Measurements from ENCODE around the gene GPR183.

The GPR183 gene

DNA sequence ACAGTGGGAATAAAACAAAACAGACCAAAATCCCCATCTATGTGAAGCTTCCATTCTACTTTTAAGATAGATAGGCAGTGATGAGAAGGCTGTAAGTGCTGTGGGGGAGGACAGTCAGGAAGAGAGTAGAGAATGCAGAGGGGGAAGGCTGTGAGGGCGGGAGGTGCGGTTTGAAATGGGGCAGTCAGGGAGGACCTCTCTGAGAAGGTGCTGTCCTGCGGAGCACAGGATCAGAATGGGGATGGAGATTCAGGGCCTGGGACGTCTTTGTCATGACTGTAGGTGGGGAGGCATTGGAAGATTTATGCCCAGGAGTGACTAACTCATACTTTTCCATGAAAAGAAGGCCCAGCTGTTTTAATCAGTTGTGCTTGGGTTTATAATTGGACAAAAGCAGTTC, 3.9 kb upstream of the GPR183 start:
- DNase-seq = no peak

- DNase-seq = no peak
These were observed 3.3 kb upstream of the GPR183 start for GRCh38 chr13:99310382-99311031.

- DNase-seq = no peak
These were observed 1.4 kb upstream of the GPR183 start for GRCh38 chr13:99308471-99309087.

DNA sequence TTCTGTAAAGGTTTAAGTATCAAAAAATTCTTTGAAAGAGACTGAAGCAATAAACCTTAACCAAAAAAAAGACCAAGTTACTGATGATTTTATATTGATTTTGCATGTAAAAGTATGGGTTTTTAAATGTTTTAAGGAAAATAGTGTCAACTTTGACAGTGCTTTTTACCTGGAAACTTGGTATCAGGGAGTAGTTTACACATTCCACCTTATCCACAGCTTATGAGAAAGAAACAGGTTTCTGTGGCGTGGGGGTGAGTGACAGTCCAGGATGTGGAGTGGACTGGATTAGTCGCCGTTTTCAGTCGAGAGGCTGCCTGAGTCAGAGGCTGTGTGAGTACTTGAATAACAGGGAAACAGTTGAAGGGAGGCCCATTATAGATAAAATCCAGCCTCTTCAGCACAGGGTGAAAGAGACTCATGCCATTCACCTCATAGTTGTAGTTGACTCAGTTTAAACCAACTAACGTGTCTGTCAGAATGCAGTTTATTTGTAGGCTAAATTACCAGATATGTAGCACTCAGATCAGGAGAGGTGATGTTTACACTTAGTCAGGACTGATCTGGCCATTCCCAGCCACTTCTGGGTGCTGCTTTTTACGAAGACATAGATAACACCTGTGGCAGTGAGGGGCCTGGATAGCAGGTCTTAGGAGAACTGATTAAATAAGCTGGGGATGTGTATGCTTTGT, 595 bp upstream of the GPR183 start:
- peak in 1 of 2 experiments; percentile 16 for DNase-seq

- no peak for DNase-seq
These were observed 1.6 kb downstream of the GPR183 start for GRCh38 chr13:99305566-99305965.

DNA sequence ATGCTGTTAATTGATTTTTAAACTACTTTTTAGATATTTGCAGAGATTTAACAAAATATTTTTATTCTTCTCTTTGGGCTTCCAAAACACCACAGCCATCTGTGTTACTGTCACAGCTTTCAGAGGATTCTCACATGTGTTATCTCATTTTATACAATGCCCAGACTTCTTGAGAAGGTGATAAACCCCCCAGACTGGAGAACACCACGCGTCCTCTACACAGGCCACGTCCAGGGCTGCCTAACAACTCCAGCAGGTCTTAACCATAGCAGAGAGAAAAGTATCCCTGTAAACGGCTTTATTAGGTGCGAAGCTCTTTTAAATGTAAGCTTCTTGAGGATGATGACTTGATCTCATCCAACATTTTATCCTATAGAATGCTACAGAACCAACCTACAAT, 2.0 kb downstream of the GPR183 start:
- no peak for DNase-seq

- no peak for DNase-seq
These were observed 2.7 kb downstream of the GPR183 start for GRCh38 chr13:99304541-99304940.

DNA sequence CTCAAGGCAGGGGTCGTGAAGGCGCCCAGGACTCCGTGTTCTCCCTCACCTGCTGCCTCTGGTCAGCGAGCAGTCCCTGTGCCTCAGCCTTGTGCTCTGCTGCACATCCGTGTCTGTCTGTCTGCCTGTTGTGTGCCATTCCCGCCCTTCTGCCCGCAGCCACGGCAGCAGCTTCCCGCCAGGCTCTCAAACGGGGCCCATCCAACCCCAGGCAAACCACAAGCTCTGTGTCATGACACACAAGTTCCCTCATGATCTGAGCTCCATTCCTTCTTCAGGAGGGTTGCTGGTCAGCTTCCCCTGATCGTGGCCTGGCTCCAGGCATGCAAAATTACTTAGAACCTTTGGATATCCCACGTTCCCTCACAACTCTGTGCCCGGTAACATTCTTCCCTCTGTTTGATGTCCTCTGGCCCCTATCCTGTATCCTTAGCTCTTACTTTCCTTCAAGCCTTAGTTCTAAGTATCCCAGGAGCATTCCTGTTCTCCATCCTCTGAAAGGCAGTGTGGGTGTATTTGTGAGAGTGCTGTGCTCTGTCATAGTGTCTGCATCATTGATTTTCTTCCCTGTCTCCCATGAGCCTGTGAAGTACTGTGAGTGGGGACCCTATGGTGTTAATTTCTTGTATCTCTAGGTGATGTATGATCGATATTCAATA, 3.2 kb downstream of the GPR183 start:
- no peak for DNase-seq

DNA sequence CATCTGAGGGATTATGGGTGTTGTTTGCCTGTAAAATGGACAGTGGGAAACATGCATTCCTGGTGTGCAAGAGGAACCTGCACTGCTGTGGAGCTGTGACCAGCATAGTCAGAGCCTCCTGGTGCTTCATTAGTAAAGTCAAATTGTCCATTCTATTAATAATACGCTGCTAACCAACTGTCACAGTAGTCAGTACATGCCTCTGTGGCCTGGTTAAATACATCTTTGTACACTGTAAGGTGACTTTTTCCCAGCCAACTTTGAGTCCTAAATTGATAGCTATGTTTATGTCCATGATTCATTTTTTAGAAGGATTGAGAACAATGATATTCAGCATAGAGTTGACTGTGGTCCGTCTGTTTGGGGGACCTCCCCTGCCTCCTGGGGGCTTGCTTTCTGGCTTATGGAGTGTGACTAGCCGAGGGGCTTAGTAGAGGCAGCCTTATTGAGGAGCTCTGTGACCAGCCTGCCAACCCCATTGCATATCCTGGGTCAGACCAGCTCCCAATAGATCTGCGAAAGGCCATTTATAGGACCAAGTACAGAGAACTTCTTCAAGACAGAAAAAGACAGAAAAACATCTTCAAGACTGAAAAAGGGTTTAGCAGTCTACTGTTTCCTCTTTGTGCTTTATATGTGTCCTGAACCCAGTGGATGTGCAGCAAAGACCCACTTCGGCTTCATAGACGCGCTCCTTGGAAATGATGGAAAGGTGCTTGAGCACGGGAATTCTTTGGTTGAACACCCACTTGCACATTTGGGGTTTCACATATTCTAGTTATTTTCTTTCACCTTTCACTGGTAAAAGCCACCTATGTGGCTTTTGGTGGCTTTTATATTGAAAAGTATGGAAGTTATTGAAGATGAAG, 4.3 kb downstream of the GPR183 start:
- no peak for DNase-seq

GRCh38 chr13:99301913-99302636, 5.1 kb downstream of the GPR183 start:
- DNase-seq = no peak

DNA sequence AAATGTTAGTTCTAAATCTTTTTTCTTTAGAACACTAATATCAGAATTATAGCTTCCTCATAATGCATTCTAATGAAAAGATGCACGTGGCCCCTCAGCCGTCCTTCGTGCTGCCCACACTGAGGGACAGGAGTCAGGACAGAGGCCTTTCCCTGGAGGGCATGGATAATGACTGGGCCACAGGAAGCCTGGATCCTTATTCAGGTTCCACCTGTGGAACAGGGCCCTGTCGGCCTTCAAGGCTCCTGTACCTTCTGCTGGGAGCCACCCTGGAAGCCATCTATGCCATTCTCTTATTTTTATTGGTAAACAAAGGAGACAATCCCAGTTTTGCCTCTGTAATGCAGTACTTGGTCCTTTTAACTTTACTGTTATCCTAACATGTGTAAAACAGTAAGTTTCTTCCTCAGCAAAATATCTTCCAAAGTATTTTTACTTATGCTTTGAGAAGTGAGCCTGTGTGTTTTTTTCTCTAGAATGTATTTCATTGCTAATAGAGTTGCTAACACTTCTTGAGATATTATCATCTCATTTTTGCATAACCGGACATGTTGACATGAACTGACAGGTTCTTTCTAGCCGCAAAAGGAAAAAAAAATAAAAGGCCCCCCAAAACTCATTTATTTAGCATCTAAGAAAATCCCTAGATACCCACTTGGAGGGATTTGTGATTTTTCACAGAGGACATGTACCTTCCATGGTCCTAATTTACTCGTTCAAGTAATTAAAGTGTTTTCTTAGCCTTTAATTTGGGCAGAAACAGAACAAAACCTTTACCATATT, 6.0 kb downstream of the GPR183 start:
- DNase-seq = no peak

GRCh38 chr13:99299920-99300341, 7.3 kb downstream of the GPR183 start:
- DNase-seq = no peak

DNA sequence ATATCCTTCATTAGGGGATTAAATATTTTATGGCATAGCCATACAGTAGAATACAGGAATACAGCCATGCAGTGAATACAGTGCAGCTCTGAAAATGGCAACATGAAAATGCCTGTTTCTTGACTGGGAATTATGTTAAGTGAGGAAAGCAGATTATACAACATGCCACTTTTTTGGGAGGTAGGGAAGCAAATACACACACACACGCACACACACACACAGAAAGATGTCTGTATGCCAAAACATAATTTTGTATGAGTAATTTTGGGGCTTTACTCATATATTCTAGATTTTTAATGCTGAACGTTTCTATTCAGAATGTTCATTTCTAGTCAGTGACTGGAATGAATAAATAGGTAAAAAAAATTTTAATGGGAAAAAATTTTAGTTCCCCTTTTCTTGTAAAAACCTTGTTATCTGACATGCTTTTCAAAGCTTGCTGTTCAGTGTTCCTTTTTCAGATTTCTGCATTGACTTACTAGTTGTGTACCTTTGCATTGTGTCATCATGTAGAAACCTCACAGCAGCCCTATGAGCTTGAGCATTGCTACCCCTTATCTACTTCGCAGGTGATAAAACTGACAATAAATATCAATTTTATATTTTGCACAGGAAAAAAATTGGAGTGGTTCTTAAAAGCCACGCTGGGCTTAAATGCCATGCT, 7.8 kb downstream of the GPR183 start:
- DNase-seq = no peak

DNA sequence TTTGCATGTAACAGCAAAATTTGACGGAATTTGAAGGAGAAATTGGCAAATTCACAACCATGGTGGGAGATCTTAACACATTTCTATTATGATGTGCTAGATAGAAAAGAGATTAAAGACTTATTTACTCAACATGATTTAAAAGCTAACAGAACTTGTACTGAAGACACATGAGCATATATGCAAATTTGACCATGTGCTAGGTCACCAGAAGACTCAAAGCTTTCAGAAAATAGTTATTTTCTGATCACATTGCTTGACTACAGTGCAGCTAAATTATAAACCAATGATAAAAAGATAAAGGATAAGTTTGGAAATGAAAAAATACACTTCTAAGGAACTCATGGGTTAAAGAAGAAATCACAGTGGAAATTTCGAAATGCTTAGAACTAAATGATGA, 9.1 kb downstream of the GPR183 start:
- DNase-seq = no peak

DNA sequence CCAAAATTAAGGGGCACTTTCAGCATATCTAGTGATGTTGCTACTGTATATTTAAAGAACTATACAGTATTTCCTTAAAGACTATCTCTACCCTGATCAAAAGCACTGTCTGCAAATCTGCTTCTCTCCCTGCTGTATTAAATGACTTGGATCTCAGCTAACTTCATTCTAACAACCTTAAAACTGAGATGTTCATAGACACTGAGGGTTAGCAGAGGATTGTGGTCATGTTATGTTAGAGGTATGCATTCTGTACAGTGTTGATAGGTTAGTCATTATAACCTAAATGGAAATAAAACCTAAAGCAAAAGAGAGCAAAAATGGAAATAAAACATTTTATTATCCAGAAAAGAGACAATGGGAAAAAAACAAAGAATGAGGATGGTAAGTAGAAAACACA, 9.9 kb downstream of the GPR183 start:
- DNase-seq = no peak

- no peak for DNase-seq
These were observed 10.8 kb downstream of the GPR183 start for GRCh38 chr13:99296398-99296797.

- no peak for DNase-seq
These were observed 11.5 kb downstream of the GPR183 start for GRCh38 chr13:99295488-99296252.

GRCh38 chr13:99294958-99295357, 12.2 kb downstream of the GPR183 start:
- no peak for DNase-seq

DNA sequence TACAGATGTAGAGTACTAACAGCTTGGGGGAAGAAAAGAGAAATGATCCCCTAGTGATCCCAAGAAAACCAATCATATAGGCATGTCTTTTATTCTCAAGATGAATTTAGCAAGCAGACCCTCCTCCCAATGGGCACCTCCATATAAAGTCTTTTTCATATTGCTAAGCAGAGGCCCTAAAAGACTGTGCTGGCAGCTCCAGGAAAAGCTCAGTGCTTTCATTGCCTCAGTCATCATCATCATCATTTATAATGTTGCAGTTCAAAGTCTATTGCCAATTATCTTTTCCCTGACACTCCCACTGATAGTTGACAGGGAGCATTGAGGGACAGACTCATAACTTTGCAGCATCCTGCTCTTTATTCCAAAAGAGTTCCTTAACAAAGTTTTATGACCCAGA, 13.0 kb downstream of the GPR183 start:
- DNase-seq = no peak

DNA sequence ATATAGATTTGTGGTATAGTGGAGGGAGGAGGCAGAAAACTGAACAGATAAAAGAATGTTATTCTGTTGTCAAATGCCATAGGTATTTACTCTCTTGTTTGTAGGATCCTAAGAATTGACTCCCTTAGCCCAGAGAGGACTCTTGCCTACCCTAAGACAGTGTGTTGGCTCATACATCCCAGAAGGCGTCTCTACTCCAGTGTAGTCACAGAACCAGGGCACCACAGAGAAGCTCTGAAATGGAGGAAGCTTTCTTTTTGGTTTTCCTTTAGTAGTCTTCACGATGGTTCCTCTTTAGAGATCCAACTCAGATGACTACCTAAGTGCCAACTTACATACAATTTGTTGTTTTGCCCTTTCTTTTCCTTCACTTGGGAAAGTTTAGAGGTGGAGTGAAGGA, 14.0 kb downstream of the GPR183 start:
- DNase-seq = no peak

Data from SW 1271 (cell line).